Transverse colon (tissue), 4 donors: ENCODE data around the gene ZFX. TPM values are rescaled to one million over a fixed set of nuclear protein-coding genes. Genes with fewer than 3 reads are reported as not detected.

ENCODE experiments used
- DNase-seq: peaks from one replicate; pipeline ENCODE4 v3.0.0-alpha.2; 2019
- H3K27ac ChIP-seq, 4 donors: fragments of 200-600 bp; sonication (generic); 2 replicates each; pipeline ENCODE4 v1.5.1; 2016 to 2018; ENCODE audit warnings: inconsistent platforms in 4 of 4
- H3K27me3 ChIP-seq: fragments of 200-600 bp; sonication (generic); 2 replicates; pipeline ENCODE4 v1.5.1; 2017; ENCODE audit warnings: inconsistent platforms
- H3K36me3 ChIP-seq, 4 donors: fragments of 200-600 bp; sonication (generic); 2 replicates each; pipeline ENCODE4 v1.5.1; 2017 to 2019; ENCODE audit warnings: inconsistent platforms in 4 of 4
- H3K4me1 ChIP-seq, 4 donors: fragments of 200-600 bp; sonication (generic); 2 replicates each; pipeline ENCODE4 v1.5.1; 2017 to 2020; ENCODE audit warnings: inconsistent platforms in 4 of 4
- H3K4me3 ChIP-seq, 4 donors: fragments of 200-600 bp; sonication (generic); 1 replicate in 1 of 4; 2 replicates in 3 of 4; pipeline versions ENCODE4 v1.5.1 to v1.6.1; 2017 to 2019; ENCODE audit warnings: inconsistent platforms in 4 of 4
- H3K9me3 ChIP-seq, 2 donors: fragments of 200-600 bp; sonication (generic); 2 replicates each; pipeline ENCODE4 v1.5.1; 2017 to 2019; ENCODE audit warnings: inconsistent platforms in 2 of 2
- CTCF ChIP-seq, 5 experiments: fragments of 200-600 bp in 3 of 5; fragments of 450-650 bp in 2 of 5; sonication (generic) in 3 of 5; IDR thresholded peaks; 1 replicate in 2 of 5; 2 replicates in 3 of 5; pipeline ENCODE4 v1.5.1; 2016 to 2017; ENCODE audit warnings: antibody characterized with exemption in 5 of 5, inconsistent platforms in 3 of 5, mild to moderate bottlenecking in 2 of 5, moderate library complexity in 1 of 5
- EP300 ChIP-seq: sonication (generic); formaldehyde crosslinking; IDR thresholded peaks from one replicate; pipeline ENCODE4 v1.6.1; 2017; ENCODE audit warnings: antibody characterized with exemption, low read depth
- POLR2A ChIP-seq: fragments of 450-650 bp; IDR thresholded peaks from one replicate; pipeline ENCODE4 v1.6.1; 2016; ENCODE audit warnings: antibody characterized with exemption, mild to moderate bottlenecking, moderate library complexity
- POLR2AphosphoS5 ChIP-seq, 3 donors: sonication (generic); formaldehyde crosslinking; IDR thresholded peaks; one replicate each; pipeline ENCODE4 v1.6.1; 2016; ENCODE audit warnings: antibody characterized with exemption in 3 of 3
- WGBS, 2 donors: methylation state at CpG; one replicate each; pipeline ENCODE4 v1.1.5; 2018; ENCODE audit warnings: low coverage in 1 of 2; 5-methylcytosine and 5-hydroxymethylcytosine counted together
- in situ Hi-C, 4 donors: fragments of 200-750 bp; cut with MboI; loops; one replicate each; pipeline versions ENCODE4 v1.15.0 to v1.15.1; 2017; ENCODE audit warnings: low sequenced_read_pairs in 3 of 4, low pct_ligation_motif_present in 1 of 4, low pct_unique_long_range_greater_than_20kb in 1 of 4
- intact Hi-C: fragments of 100-400 bp; cut with DNase I; formaldehyde crosslinking; loops from one replicate; pipeline ENCODE4 v1.15.1; 2023; ENCODE audit warnings: low total_unique reads
- total RNA-seq, 4 donors: library from RNA; depleted of rRNA; stranded (reverse); fragments of >200 nt; gene quantifications; one replicate each; pipeline ENCODE4 v1.1.0, GENCODE V29; 2016

ZFX gene
- total RNA-seq, 4 donors from 2014 or later, result 33.7 to 50.5 (median 47.4) TPM

- 33 to 49% methylated on average over 2 to 3 of the region's 3 CpGs for WGBS, 2 donors
- Histone ChIP-seq H3K9me3 (no peaks in the 10 kb centered on the region), H3K36me3 (no peaks in the 10 kb centered on the region), H3K4me3 (no peak overlapping the region), H3K27me3 (no peaks in the 10 kb centered on the region), H3K27ac (no peak overlapping the region), H3K4me1 (peaks cover 22 to 59% (median 34%) of the 10 kb centered on the region in 4 donors)
- intact Hi-C loops (no loop called here), in situ Hi-C loops (no loop called here)
- DNase-seq, result no peak
- TF ChIP-seq CTCF (IDR thresholded peaks at IDR 0.05) (no peak), POLR2AphosphoS5 (IDR thresholded peaks at IDR 0.05) (no peak), EP300 (no peak), POLR2A (no peak)
These were observed 19.7 kb downstream of the ZFX start for GRCh38 chrX:24169211-24169610.

GRCh38 chrX:24173115-24173847 lies 23.8 kb downstream of the ZFX start:
- in situ Hi-C loops (no loop called here), intact Hi-C loops (no loop called here)
- Histone ChIP-seq H3K4me3 (no peak overlapping the region), H3K27ac (no peak overlapping the region), H3K9me3 (no peaks in the 10 kb centered on the region), H3K36me3 (no peaks in the 10 kb centered on the region), H3K27me3 (no peaks in the 10 kb centered on the region), H3K4me1 (peaks cover 15 to 35% (median 22%) of the 10 kb centered on the region in 4 donors)
- no peak for TF ChIP-seq POLR2AphosphoS5 (IDR thresholded peaks at IDR 0.05)
- no peak for TF ChIP-seq POLR2A
- no peak for TF ChIP-seq CTCF (IDR thresholded peaks at IDR 0.05)
- no peak for TF ChIP-seq EP300
- no peak for DNase-seq
- WGBS, 2 donors, result 71 to 95% methylated on average over 1 to 11 of the region's 11 CpGs

- WGBS, 2 donors, result 67% methylated on average over 1 of the region's 1 CpG; no CpG with 5 or more reads in 1 of the 2 donors
- TF ChIP-seq EP300, result no peak
- no peak for TF ChIP-seq CTCF (IDR thresholded peaks at IDR 0.05)
- no peak for TF ChIP-seq POLR2A
- no peak for TF ChIP-seq POLR2AphosphoS5 (IDR thresholded peaks at IDR 0.05)
- no peak overlapping the region for H3K4me3 ChIP-seq
- no peaks in the 10 kb centered on the region for H3K9me3 ChIP-seq
- no peak for DNase-seq
- no peaks in the 10 kb centered on the region for H3K27me3 ChIP-seq
- intact Hi-C loops (no loop called here), in situ Hi-C loops (no loop called here)
- peaks cover 7 to 18% (median 10%) of the 10 kb centered on the region in 4 donors for H3K4me1 ChIP-seq
- no peak overlapping the region for H3K27ac ChIP-seq
- H3K36me3 ChIP-seq, result no peaks in the 10 kb centered on the region
These were observed 25.7 kb downstream of the ZFX start for GRCh38 chrX:24175276-24175675.

GRCh38 chrX:24178441-24178840 lies 28.9 kb downstream of the ZFX start:
- Histone ChIP-seq H3K27me3 (no peaks in the 10 kb centered on the region), H3K4me3 (no peak overlapping the region), H3K36me3 (no peaks in the 10 kb centered on the region), H3K4me1 (peaks cover 0 to 3% (median 0%) of the 10 kb centered on the region in 4 donors), H3K9me3 (no peaks in the 10 kb centered on the region), H3K27ac (no peak overlapping the region)
- WGBS, 2 donors, result 95 to 100% methylated on average over 2 to 8 of the region's 8 CpGs
- no peak for TF ChIP-seq POLR2AphosphoS5 (IDR thresholded peaks at IDR 0.05)
- TF ChIP-seq POLR2A, result no peak
- no peak for DNase-seq
- intact Hi-C loops (no loop called here), in situ Hi-C loops (no loop called here)

- no peak for TF ChIP-seq POLR2AphosphoS5 (IDR thresholded peaks at IDR 0.05)
- no peak for TF ChIP-seq POLR2A
- TF ChIP-seq CTCF (IDR thresholded peaks at IDR 0.05), result no peak
- no peak for TF ChIP-seq EP300
- 72 to 96% methylated on average over 2 to 5 of the region's 5 CpGs for WGBS, 2 donors
- Histone ChIP-seq H3K27me3 (no peaks in the 10 kb centered on the region), H3K4me3 (no peak overlapping the region), H3K27ac (no peak overlapping the region), H3K4me1 (peaks cover 0 to 8% (median 3%) of the 10 kb centered on the region in 4 donors), H3K36me3 (no peaks in the 10 kb centered on the region), H3K9me3 (no peaks in the 10 kb centered on the region)
- in situ Hi-C loops, result no loop called here
- intact Hi-C loops, result no loop called here
- DNase-seq, result no peak
These were observed 34.5 kb downstream of the ZFX start for GRCh38 chrX:24184018-24184417.
